SK-N-SH (cell line): Measurements from ENCODE around the gene ENOX1. TPM values are rescaled to one million over a fixed set of nuclear protein-coding genes. Genes with fewer than 3 reads are reported as not detected.

Source experiments
- CTCF ChIA-PET: fragments of 300-600, 350-600 bp; formaldehyde crosslinking; extraction: SDS; loops from one replicate; lab custom pipeline; 2021; lab: Yijun Ruan, JAX
- POLR2A ChIA-PET: fragments of 350-600 bp; sonication (Branson Sonifier 250); formaldehyde crosslinking; extraction: SDS; loops from one replicate; lab custom pipeline; 2020; ENCODE audit warnings: antibody characterized with exemption, inconsistent platforms; lab: Yijun Ruan, JAX
- DNase-seq: peaks from one replicate; pipeline ENCODE4 v3.0.0; 2012
- H2AFZ ChIP-seq: fragments of 200-600 bp; sonication (generic); 2 replicates; pipeline ENCODE4 v1.8.1; 2016; ENCODE audit warnings: antibody characterized with exemption, mild to moderate bottlenecking, low read depth
- H3F3A ChIP-seq: fragments of 200-600 bp; sonication (generic); replicated peaks from 2 replicates; pipeline ENCODE3; 2016; ENCODE audit warnings: antibody characterized with exemption, mild to moderate bottlenecking; ENCODE audit not compliant: insufficient read depth
- H3K27ac ChIP-seq, 2 experiments: fragments of 200-500 bp in 1 of 2; fragments of 200-600 bp in 1 of 2; sonication (Bioruptor generic) in 1 of 2; sonication (generic), shearing (Covaris generic) in 1 of 2; 2 replicates each; pipeline versions ENCODE4 v1.5.1 to v1.6.1; 2014 to 2016; ENCODE audit warnings: low read depth in 2 of 2, inconsistent platforms in 1 of 2, low read length in 1 of 2, mild to moderate bottlenecking in 1 of 2, mixed read lengths in 1 of 2
- H3K27me3 ChIP-seq: fragments of 200-600 bp; sonication (generic), shearing (Covaris generic); 2 replicates; pipeline ENCODE4 v1.6.1; 2016; ENCODE audit warnings: mixed run types; ENCODE audit not compliant: insufficient read depth
- H3K36me3 ChIP-seq, 2 experiments: fragments of 200-500 bp in 1 of 2; fragments of 200-600 bp in 1 of 2; sonication (Bioruptor generic) in 1 of 2; sonication (generic) in 1 of 2; replicated peaks in 1 of 2; 2 replicates each; pipeline versions ENCODE3 to v1.5.1; 2014 to 2016; ENCODE audit warnings: low read length in 1 of 2, mild to moderate bottlenecking in 1 of 2; ENCODE audit not compliant: insufficient read depth in 2 of 2, control insufficient read depth in 1 of 2
- H3K4me1 ChIP-seq, 2 experiments: fragments of 200-500 bp in 1 of 2; fragments of 200-600 bp in 1 of 2; sonication (Bioruptor generic) in 1 of 2; sonication (generic), shearing (Covaris generic) in 1 of 2; 2 replicates each; pipeline versions ENCODE4 v1.5.1 to v1.6.1; 2014 to 2016; ENCODE audit warnings: low read depth in 1 of 2, low read length in 1 of 2, mixed run types in 1 of 2; ENCODE audit not compliant: insufficient read depth in 2 of 2, control insufficient read depth in 1 of 2
- H3K4me2 ChIP-seq: fragments of 200-600 bp; sonication (generic), shearing (Covaris generic); 2 replicates; pipeline ENCODE4 v1.6.1; 2017; ENCODE audit warnings: mixed run types
- H3K4me3 ChIP-seq, 2 experiments: fragments of 200-500 bp in 1 of 2; fragments of 200-600 bp in 1 of 2; sonication (Bioruptor generic) in 1 of 2; sonication (generic), shearing (Covaris generic) in 1 of 2; 2 replicates each; pipeline versions ENCODE4 v1.5.1 to v1.8.1; 2014 to 2016; ENCODE audit warnings: low read depth in 2 of 2, inconsistent platforms in 1 of 2, low read length in 1 of 2, mild to moderate bottlenecking in 1 of 2, mixed read lengths in 1 of 2, moderate library complexity in 1 of 2
- H3K79me2 ChIP-seq: fragments of 200-600 bp; sonication (generic); 2 replicates; pipeline ENCODE4 v1.8.1; 2017; ENCODE audit warnings: mild to moderate bottlenecking; ENCODE audit not compliant: insufficient read depth
- H3K9ac ChIP-seq: fragments of 200-600 bp; sonication (generic); 2 replicates; pipeline ENCODE4 v1.6.1; 2017; ENCODE audit warnings: mixed run types
- H3K9me2 ChIP-seq: fragments of 200-600 bp; sonication (generic); 2 replicates; pipeline ENCODE4 v1.6.1; 2017; ENCODE audit warnings: mixed run types
- H3K9me3 ChIP-seq: fragments of 200-600 bp; sonication (generic); 2 replicates; pipeline ENCODE4 v1.6.1; 2017; ENCODE audit warnings: mixed run types, mild to moderate bottlenecking, moderate library complexity
- H4K20me1 ChIP-seq: fragments of 200-600 bp; sonication (generic); 2 replicates; pipeline ENCODE4 v1.6.1; 2017; ENCODE audit warnings: mild to moderate bottlenecking, mixed run types; ENCODE audit not compliant: insufficient read depth
- ELF1 ChIP-seq: IDR thresholded peaks from 2 replicates; pipeline ENCODE4 v1.4.0; 2012
- JUND ChIP-seq: IDR thresholded peaks from 2 replicates; pipeline ENCODE4 v1.4.0; 2012
- WGBS: methylation state at CpG from one replicate; pipeline ENCODE4 v1.1.6; 2017; ENCODE audit warnings: low lambda C conversion rate; 5-methylcytosine and 5-hydroxymethylcytosine counted together
- polyA plus RNA-seq, 3 experiments: library from polyadenylated mRNA; depleted of rRNA; stranded (reverse); fragments of >200 nt; gene quantifications; 2 replicates each; pipeline ENCODE4 v1.2.3, GENCODE V29; 2012
- TF ChIP-seq, protein P1 (sequence below): fragments of 150-350 bp; IDR thresholded peaks from 2 replicates; pipeline ENCODE4 v1.6.1; 2016; ENCODE audit warnings: mild to moderate bottlenecking, low read depth, low read length
- TF ChIP-seq, protein P2 (sequence below): IDR thresholded peaks from 2 replicates; pipeline ENCODE4 v1.4.0; 2012; ENCODE audit warnings: low read depth, borderline replicate concordance

ENOX1 gene
- polyA plus RNA-seq, 1 of the 3 experiments (the other 2 are of a cell fraction): 5.8 TPM

DNA sequence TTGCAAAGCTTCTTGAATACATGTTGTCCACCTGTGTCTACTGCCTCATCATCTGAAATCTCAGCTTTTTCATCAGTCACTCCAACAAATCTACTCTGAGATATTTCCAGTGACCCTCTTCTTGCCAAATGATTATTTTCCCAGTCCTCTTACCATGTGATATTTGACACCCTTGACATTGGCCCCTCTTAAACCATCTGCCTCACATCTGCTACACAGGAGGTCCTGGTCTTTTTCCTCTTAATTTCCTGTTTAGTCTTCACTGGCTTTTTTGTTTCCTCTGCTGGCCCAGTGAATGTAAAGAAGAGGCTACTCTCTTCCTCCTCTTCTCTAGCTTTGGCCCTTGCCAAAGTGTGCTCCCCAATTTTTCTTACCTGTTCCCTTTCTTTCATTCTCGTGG, 544.7 kb downstream of the ENOX1 start:
- ChIA-PET POLR2A (no interaction called here), CTCF (interaction anchor here (0.8 kb wide), 1 partner anchor 12 kb away, joined by 4 read pairs; no protein-coding TSS in a partner anchor)
- no peak overlapping the region for H3K9ac ChIP-seq
- WGBS: 77% methylated on average over 1 of the region's 1 CpG
- no peaks in the 10 kb centered on the region for H4K20me1 ChIP-seq
- H3K79me2 ChIP-seq: no peaks in the 10 kb centered on the region
- H2AFZ ChIP-seq: no peak overlapping the region
- H3K36me3 ChIP-seq: peaks cover 0 to under 1% of the 10 kb centered on the region in 2 experiments
- H3K27me3 ChIP-seq: no peaks in the 10 kb centered on the region
- peaks cover 9% of the 10 kb centered on the region for H3F3A ChIP-seq
- no peaks in the 10 kb centered on the region for H3K9me3 ChIP-seq
- H3K9me2 ChIP-seq: no peaks in the 10 kb centered on the region
- H3K4me3 ChIP-seq: no peak overlapping the region
- no peak overlapping the region for H3K27ac ChIP-seq
- peaks cover 7 to 11% of the 10 kb centered on the region in 2 experiments; a peak in 3 of 4 replicates for H3K4me1 ChIP-seq
- H3K4me2 ChIP-seq: no peak overlapping the region
- DNase-seq: no peak
- TF ChIP-seq, protein P1, sequence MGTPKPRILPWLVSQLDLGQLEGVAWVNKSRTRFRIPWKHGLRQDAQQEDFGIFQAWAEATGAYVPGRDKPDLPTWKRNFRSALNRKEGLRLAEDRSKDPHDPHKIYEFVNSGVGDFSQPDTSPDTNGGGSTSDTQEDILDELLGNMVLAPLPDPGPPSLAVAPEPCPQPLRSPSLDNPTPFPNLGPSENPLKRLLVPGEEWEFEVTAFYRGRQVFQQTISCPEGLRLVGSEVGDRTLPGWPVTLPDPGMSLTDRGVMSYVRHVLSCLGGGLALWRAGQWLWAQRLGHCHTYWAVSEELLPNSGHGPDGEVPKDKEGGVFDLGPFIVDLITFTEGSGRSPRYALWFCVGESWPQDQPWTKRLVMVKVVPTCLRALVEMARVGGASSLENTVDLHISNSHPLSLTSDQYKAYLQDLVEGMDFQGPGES: no peak

GRCh38 chr13:43240278-43240677, 546.5 kb downstream of the ENOX1 start:
- Histone ChIP-seq H3K4me2 (no peak overlapping the region), H3K4me1 (peaks cover 7% of the 10 kb centered on the region in 2 experiments; a peak in 3 of 4 replicates), H3K36me3 (peaks cover 0 to 4% of the 10 kb centered on the region in 2 experiments), H2AFZ (no peak overlapping the region), H3K79me2 (no peaks in the 10 kb centered on the region), H3K27ac (no peak overlapping the region), H3K4me3 (no peak overlapping the region), H3K9me2 (no peaks in the 10 kb centered on the region), H4K20me1 (no peaks in the 10 kb centered on the region), H3K9me3 (no peaks in the 10 kb centered on the region), H3F3A (peaks cover 9% of the 10 kb centered on the region), H3K27me3 (no peaks in the 10 kb centered on the region), H3K9ac (no peak overlapping the region)
- TF ChIP-seq JUND: no peak
- CTCF ChIA-PET: interaction anchor here (0.6 to 1.7 kb wide), 3 partner anchors 250 to 564 kb away, joined by 3 to 6 read pairs (median 3); no protein-coding TSS in a partner anchor
- POLR2A ChIA-PET: no interaction called here
- DNase-seq: no peak

DNA sequence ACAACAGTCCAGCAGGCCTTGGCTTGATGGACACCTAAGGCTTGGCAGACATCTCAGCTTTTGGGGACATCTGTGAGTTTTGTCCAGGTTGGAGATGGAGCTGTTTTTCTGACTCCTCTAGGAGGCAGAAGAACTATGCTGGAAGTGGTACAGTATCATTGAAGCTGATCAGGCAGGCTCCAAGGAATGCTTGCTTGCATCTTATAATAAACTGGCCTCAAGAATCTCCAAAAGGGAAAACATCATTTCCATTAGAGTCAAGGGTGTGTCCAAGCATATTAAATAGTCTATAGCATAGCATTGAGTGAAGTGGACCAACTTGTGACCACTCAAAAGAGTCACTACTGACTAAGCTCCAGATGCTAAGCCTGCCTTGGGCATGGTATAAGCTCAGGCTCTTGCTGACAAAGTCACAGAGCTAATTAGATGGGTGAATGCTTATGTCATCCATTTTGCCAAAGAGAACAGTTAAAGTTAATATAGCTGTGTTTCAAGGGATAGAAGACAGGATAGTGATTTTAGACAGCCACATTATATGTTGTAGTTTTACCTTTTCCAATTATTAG, 547.4 kb downstream of the ENOX1 start:
- H3K27ac ChIP-seq: no peak overlapping the region
- no peaks in the 10 kb centered on the region for H3K27me3 ChIP-seq
- ChIA-PET CTCF (interaction anchor here (1.1 to 1.7 kb wide), 3 partner anchors 13 to 565 kb away, joined by 3 to 6 read pairs (median 6); no protein-coding TSS in a partner anchor), POLR2A (no interaction called here)
- H4K20me1 ChIP-seq: no peaks in the 10 kb centered on the region
- peaks cover 0 to 4% of the 10 kb centered on the region in 2 experiments for H3K36me3 ChIP-seq
- H3F3A ChIP-seq: peaks cover under 1% of the 10 kb centered on the region
- no peaks in the 10 kb centered on the region for H3K79me2 ChIP-seq
- TF ChIP-seq, protein P2, sequence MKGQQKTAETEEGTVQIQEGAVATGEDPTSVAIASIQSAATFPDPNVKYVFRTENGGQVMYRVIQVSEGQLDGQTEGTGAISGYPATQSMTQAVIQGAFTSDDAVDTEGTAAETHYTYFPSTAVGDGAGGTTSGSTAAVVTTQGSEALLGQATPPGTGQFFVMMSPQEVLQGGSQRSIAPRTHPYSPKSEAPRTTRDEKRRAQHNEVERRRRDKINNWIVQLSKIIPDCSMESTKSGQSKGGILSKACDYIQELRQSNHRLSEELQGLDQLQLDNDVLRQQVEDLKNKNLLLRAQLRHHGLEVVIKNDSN: no peak
- no peak for TF ChIP-seq ELF1
- H3K4me1 ChIP-seq: peaks cover 0 to 7% of the 10 kb centered on the region in 2 experiments; a peak in 2 of 4 replicates
- H3K9me2 ChIP-seq: no peaks in the 10 kb centered on the region
- no peak overlapping the region for H3K4me2 ChIP-seq
- DNase-seq: no peak
- no peak overlapping the region for H3K4me3 ChIP-seq
- H3K9me3 ChIP-seq: no peaks in the 10 kb centered on the region
- H3K9ac ChIP-seq: no peak overlapping the region
- H2AFZ ChIP-seq: no peak overlapping the region
